Keratinocyte (primary cell): ENCODE results near the gene FHIT.

ENCODE experiments used
- CTCF ChIP-seq, 3 experiments: IDR thresholded peaks in 1 of 3; conservative IDR thresholded peaks in 1 of 3; optimal IDR thresholded peaks in 1 of 3; 2 replicates in 2 of 3; 3 replicates in 1 of 3; pipeline versions ENCODE3 to v1.5.1; 2011; ENCODE audit warnings: low read length in 3 of 3, mild to moderate bottlenecking in 3 of 3, moderate library complexity in 2 of 3, control low read depth in 1 of 3, inconsistent platforms in 1 of 3; ENCODE audit not compliant: insufficient read depth in 2 of 3; ENCODE audit errors: extremely low read depth in 1 of 3
- EZH2 ChIP-seq: IDR thresholded peaks from one replicate; pipeline ENCODE4 v1.6.1; 2012; ENCODE audit warnings: inconsistent platforms, mild to moderate bottlenecking, low read length, moderate library complexity

- no peak for TF ChIP-seq CTCF (optimal IDR thresholded peaks at IDR 0.05 in 1 of 3, IDR thresholded peaks at IDR 0.05 in 1 of 3, conservative IDR thresholded peaks at IDR 0.05 in 1 of 3; ENCODE audit: extremely low read depth in 1 of 3, insufficient read depth in 2 of 3, low read length in 3 of 3)
- TF ChIP-seq EZH2 = no peak
Observed at GRCh38 chr3:59990915-59991314, 1260.3 kb downstream of the FHIT start.
